Measurements from ENCODE around the gene CALD1. TPM values are rescaled to one million over a fixed set of nuclear protein-coding genes. Genes with fewer than 3 reads are reported as not detected.

Gene CALD1, protein sequence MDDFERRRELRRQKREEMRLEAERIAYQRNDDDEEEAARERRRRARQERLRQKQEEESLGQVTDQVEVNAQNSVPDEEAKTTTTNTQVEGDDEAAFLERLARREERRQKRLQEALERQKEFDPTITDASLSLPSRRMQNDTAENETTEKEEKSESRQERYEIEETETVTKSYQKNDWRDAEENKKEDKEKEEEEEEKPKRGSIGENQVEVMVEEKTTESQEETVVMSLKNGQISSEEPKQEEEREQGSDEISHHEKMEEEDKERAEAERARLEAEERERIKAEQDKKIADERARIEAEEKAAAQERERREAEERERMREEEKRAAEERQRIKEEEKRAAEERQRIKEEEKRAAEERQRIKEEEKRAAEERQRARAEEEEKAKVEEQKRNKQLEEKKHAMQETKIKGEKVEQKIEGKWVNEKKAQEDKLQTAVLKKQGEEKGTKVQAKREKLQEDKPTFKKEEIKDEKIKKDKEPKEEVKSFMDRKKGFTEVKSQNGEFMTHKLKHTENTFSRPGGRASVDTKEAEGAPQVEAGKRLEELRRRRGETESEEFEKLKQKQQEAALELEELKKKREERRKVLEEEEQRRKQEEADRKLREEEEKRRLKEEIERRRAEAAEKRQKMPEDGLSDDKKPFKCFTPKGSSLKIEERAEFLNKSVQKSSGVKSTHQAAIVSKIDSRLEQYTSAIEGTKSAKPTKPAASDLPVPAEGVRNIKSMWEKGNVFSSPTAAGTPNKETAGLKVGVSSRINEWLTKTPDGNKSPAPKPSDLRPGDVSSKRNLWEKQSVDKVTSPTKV
- total RNA-seq: 2.3 and 3.3 TPM in 2 replicates

DNA sequence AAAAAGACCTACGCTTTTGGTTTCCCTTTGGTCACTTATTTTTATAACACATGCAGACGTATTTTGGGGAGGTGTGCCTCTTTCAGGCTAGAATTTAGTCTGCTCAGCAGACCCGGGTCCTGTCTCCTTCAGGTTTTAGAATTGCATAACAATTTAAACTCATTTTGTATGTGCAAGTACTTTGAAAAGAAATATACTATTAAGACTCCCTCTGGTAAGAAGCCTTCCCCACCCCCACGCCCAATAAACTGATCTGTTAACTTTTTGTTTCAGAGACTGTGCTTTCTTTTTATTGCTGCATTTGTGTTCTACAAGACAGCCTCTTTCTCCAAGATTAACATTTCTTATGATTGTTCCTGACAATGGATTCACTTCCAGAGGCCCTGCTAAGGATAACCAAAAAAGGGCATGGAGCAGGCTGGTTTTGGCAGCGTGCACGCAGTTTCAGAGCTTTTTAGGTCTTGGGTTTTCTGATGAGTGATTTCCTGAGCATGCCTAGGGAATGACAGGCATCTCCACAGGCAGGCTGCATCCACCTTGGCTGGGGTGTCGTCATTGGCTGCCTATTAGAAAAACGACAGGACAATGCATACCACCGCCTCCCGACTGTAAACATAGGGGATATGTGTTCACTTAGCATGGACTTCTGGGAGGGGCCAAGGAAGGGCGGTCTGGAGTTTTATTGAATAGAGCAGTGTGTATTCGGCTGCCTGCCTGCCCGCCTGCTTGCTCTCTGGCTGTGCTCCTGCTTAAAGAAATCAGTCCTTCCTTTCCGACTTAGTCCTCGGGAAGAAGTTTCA lies at the start of gene CALD1:
Gene CALD1 (plus strand): TSS at position 694 of the 800 bp plus-strand sequence. CDS start 88,100 bp downstream, outside the sequence.
- H3K27ac Mint-ChIP-seq: no peak within 1 kb of the TSS
- peaks cover 3% of the 10 kb centered on the region for H3K27me3 Mint-ChIP-seq (ENCODE audit: insufficient read depth)
- H3K4me1 Mint-ChIP-seq (ENCODE audit: low read depth): no peaks in the 10 kb centered on the region
- no peaks in the 10 kb centered on the region for H3K9me3 Mint-ChIP-seq
- DNase-seq (ENCODE audit: low spot score): no peak
- no peak within 1 kb of the TSS for H3K4me3 Mint-ChIP-seq
- H3K36me3 Mint-ChIP-seq (ENCODE audit: low read depth): no peaks in the 10 kb centered on the region
- intact Hi-C loops (cut with micrococcal nuclease): no loop called here

DNA sequence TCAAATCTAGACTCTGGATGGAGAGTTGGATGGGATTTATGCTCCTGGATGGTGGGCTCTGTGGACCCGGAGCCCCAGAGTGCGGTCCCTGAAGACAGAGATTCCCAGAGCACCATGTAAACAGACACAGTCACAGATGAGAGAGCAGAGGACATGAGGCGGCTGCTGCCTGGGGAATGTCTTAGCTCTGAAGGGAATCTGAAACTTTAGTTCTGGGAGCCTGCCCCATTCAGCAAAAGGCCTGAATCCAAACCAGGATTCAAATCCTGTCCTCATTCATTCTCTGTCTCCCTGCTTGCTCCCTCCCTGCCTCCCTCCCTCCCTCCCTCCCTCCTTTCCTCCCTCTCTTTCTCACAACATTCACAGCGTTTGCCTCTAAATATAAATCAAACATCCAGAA lies 49.5 kb upstream of the CALD1 start:
- peaks cover 13% of the 10 kb centered on the region for H3K4me1 Mint-ChIP-seq (ENCODE audit: low read depth)
- H3K9me3 Mint-ChIP-seq: peaks cover 4% of the 10 kb centered on the region
- no peak for DNase-seq (ENCODE audit: low spot score)
- H3K36me3 Mint-ChIP-seq (ENCODE audit: low read depth): no peaks in the 10 kb centered on the region
- no peak overlapping the region for H3K27ac Mint-ChIP-seq
- intact Hi-C loops (cut with micrococcal nuclease): loop anchor here (10.0 kb wide), 1 partner anchor 935 kb away; the partner anchor contains the start of gene STMP1
- H3K4me3 Mint-ChIP-seq: no peak overlapping the region
- H3K27me3 Mint-ChIP-seq (ENCODE audit: insufficient read depth): no peaks in the 10 kb centered on the region

DNA sequence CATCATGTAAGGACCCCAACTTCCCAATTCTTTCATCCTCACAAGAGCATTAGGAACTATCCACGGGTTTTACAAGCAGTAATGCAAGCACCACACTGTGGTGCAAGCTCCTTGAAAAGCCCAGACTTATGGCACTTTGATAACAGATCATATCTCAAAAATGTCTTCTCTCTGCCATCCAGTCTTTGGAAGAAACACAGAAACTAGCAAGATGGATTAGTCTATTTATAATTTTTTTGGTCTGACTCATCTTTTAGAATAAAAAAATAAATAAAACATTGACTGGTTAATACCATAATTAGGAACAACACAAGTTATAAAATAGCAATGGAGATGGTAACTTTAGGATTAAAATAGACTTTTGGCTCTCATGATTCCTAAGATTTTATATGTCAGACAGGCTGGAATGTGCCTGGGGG lies 49.0 kb upstream of the CALD1 start:
- no peaks in the 10 kb centered on the region for H3K27me3 Mint-ChIP-seq (ENCODE audit: insufficient read depth)

DNA sequence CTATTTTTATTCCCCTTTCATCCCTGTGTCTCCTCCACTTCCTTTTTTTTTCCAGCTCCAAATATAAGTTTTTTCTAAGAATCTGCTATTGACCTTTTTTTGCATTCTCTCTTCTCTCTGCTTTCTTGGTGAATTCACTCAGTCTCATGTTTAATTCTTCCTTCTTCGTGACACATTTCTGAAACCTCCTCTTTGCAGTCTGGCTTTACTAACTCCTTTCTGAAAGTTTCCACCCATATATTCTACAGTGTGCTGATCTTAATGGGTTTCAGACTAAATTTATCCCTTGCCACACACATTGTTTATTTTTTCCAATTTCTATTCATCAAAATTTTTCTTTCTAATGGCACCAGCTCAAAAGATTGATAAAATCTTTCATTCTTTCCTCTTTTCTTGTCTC lies 47.8 kb upstream of the CALD1 start:
- DNase-seq (ENCODE audit: low spot score): no peak
- Mint-ChIP-seq H3K4me1 (ENCODE audit: low read depth) (peaks cover 19% of the 10 kb centered on the region), H3K27me3 (ENCODE audit: insufficient read depth) (no peaks in the 10 kb centered on the region), H3K4me3 (peak overlapping the region; percentile 4), H3K36me3 (ENCODE audit: low read depth) (no peaks in the 10 kb centered on the region), H3K9me3 (peaks cover 4% of the 10 kb centered on the region), H3K27ac (peak overlapping the region; percentile 84)
- intact Hi-C loops (cut with micrococcal nuclease): loop anchor here (10.0 kb wide), 1 partner anchor 933 kb away; the partner anchor contains the start of gene STMP1

More for the DNA sequence above, 49.0 kb upstream of the CALD1 start:
- peaks cover 4% of the 10 kb centered on the region for H3K9me3 Mint-ChIP-seq
- H3K27ac Mint-ChIP-seq: no peak overlapping the region
- H3K36me3 Mint-ChIP-seq (ENCODE audit: low read depth): no peaks in the 10 kb centered on the region
- H3K4me1 Mint-ChIP-seq (ENCODE audit: low read depth): peaks cover 13% of the 10 kb centered on the region
- DNase-seq (ENCODE audit: low spot score): no peak
- intact Hi-C loops (cut with micrococcal nuclease): loop anchor here (10.0 kb wide), 1 partner anchor 934 kb away; the partner anchor contains the start of gene STMP1
- no peak overlapping the region for H3K4me3 Mint-ChIP-seq

DNA sequence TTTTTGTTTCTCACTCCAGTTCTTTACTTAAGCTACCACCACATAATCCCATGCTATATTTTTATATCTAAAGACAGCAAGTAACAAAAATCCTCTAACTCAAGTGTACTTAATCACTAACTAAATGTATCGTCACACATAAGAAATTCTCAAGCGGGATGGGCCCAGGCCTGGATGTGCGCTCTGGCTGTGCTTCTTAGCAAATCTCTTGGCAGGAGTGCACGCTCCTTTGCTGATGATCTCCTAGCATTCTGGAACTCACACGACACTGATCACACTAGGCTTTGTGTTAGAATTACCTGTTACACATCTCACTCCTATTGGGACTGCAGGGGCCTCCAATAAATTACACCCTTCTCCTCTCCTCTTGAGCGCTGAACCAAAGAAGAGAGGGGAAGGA lies 46.7 kb upstream of the CALD1 start:
- H3K9me3 Mint-ChIP-seq: peaks cover 4% of the 10 kb centered on the region
- no peak overlapping the region for H3K4me3 Mint-ChIP-seq
- peaks cover 25% of the 10 kb centered on the region for H3K4me1 Mint-ChIP-seq (ENCODE audit: low read depth)
- no peak overlapping the region for H3K27ac Mint-ChIP-seq
- intact Hi-C loops (cut with micrococcal nuclease): loop anchor here (10.0 kb wide), 1 partner anchor 932 kb away; the partner anchor contains the start of gene STMP1
- DNase-seq (ENCODE audit: low spot score): no peak
- H3K27me3 Mint-ChIP-seq (ENCODE audit: insufficient read depth): no peaks in the 10 kb centered on the region
- H3K36me3 Mint-ChIP-seq (ENCODE audit: low read depth): no peaks in the 10 kb centered on the region

DNA sequence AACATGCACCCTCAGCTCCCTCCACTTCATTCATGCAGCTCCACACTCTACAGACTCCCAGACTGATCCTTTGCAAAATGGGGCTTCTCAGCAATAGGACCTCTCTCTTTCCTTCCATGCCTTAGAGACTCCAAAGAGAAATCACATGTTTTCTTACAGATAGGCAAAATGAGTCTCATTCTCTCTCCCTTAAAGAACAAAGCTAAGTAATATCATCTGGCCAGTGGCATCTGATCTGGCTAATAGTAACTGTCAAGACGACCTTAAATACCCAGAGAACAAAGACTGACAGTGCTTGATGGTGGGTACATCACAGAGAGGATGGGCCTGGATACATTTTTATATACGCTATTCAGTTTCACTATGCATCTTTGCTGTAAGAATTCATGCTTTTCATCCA lies 43.1 kb upstream of the CALD1 start:
- no peak for DNase-seq (ENCODE audit: low spot score)
- H3K27me3 Mint-ChIP-seq (ENCODE audit: insufficient read depth): peaks cover 4% of the 10 kb centered on the region
- H3K27ac Mint-ChIP-seq: no peak overlapping the region
- H3K9me3 Mint-ChIP-seq: no peaks in the 10 kb centered on the region
- peaks cover 30% of the 10 kb centered on the region for H3K4me1 Mint-ChIP-seq (ENCODE audit: low read depth)
- H3K36me3 Mint-ChIP-seq (ENCODE audit: low read depth): no peaks in the 10 kb centered on the region
- no peak overlapping the region for H3K4me3 Mint-ChIP-seq
- intact Hi-C loops (cut with micrococcal nuclease): loop anchor here (10.0 kb wide), 1 partner anchor 928 kb away; the partner anchor contains the start of gene STMP1

DNA sequence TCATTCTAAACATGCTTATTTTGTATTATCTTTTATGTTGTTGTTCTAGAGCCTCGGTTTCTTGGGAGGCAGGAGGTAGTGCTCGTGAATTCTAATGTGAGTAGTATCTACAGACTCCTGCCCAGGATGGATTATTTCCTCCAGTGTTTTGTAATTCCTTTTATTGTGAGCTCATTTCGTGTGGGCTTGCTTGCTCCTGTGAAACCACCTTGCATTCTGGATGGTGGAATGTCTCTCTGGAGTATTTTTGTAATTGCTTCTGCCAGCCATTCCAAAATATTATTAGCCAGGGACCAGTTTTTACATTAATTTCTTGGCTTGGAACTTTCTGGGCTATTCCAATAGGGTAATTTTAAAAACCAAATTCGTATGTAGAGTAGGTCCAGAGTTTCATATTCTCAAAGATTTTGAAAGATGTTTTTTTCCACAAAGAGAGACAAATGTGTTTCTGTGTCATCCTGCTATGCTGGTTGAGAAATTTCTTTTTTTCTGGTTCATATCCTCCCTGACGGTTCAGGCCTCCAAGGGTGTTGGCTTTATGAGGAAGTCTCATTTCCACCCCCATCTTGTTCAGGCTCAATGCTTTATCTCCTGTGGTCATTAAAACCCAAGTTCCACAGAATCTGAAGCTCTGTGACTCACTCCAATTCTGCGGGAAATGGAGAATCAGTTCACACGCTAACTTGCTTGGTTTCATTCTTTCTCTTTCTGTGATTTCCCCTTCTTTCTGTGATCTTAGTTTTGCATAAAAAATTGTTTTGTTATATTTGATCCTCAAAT lies 41.7 kb upstream of the CALD1 start:
- peak; percentile 5 for DNase-seq (ENCODE audit: low spot score)
- peaks cover 4% of the 10 kb centered on the region for H3K27me3 Mint-ChIP-seq (ENCODE audit: insufficient read depth)
- no peak overlapping the region for H3K4me3 Mint-ChIP-seq
- peaks cover 22% of the 10 kb centered on the region for H3K4me1 Mint-ChIP-seq (ENCODE audit: low read depth)
- intact Hi-C loops (cut with micrococcal nuclease): loop anchor here (1.0 to 10.0 kb wide), 8 partner anchors 13 to 927 kb away; partner anchors contain the start of genes AKR1B1, BPGM and STMP1
- peak overlapping the region; percentile 80 for H3K27ac Mint-ChIP-seq
- no peaks in the 10 kb centered on the region for H3K9me3 Mint-ChIP-seq
- no peaks in the 10 kb centered on the region for H3K36me3 Mint-ChIP-seq (ENCODE audit: low read depth)

DNA sequence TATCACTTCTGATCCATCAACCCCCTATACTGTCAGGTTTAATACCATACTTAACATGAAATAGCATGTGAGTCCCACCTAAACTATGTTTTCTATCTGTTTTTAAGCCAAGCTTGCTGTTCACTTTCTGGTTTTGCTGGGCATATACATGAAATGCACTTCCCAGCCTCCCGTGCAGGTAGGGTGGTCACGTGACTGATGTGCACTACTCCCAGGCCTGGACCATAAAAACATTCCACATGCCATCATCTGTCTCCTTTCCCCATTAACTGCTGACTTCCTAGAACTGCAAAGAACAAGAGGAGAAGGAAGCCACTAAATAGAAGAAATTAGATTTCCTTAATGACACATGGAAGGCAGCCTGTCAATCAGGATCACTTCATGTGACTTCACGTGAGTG lies 40.1 kb upstream of the CALD1 start:
- intact Hi-C loops (cut with micrococcal nuclease): loop anchor here (2.0 to 10.0 kb wide), 3 partner anchors 125 to 925 kb away; partner anchors contain the start of genes AKR1B1 and STMP1
- Mint-ChIP-seq H3K27me3 (ENCODE audit: insufficient read depth) (peaks cover 4% of the 10 kb centered on the region), H3K27ac (no peak overlapping the region)

DNA sequence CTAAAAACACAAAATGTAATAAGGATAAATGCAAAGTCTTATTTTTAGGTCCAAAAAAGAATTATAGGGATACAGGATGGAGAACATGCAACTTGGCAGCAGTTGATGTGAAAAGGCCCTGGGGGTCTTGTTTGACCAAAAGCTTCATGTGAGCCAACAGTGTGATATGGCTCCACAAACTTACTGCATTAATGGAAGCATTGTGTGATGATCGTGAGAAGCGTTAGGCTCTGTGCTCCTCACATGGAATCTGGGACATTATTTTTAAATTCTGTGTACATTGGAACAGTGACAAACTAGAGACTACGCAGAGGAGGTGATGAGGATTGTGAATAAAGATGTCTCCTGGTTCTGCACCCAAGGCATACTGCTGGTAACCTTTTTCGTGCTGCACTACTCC lies 39.1 kb upstream of the CALD1 start:
- peaks cover 22% of the 10 kb centered on the region for H3K4me1 Mint-ChIP-seq (ENCODE audit: low read depth)

More for the DNA sequence above, 40.1 kb upstream of the CALD1 start:
- Mint-ChIP-seq H3K4me3 (no peak overlapping the region), H3K36me3 (ENCODE audit: low read depth) (no peaks in the 10 kb centered on the region), H3K9me3 (no peaks in the 10 kb centered on the region), H3K4me1 (ENCODE audit: low read depth) (peaks cover 22% of the 10 kb centered on the region)
- DNase-seq (ENCODE audit: low spot score): no peak

DNA sequence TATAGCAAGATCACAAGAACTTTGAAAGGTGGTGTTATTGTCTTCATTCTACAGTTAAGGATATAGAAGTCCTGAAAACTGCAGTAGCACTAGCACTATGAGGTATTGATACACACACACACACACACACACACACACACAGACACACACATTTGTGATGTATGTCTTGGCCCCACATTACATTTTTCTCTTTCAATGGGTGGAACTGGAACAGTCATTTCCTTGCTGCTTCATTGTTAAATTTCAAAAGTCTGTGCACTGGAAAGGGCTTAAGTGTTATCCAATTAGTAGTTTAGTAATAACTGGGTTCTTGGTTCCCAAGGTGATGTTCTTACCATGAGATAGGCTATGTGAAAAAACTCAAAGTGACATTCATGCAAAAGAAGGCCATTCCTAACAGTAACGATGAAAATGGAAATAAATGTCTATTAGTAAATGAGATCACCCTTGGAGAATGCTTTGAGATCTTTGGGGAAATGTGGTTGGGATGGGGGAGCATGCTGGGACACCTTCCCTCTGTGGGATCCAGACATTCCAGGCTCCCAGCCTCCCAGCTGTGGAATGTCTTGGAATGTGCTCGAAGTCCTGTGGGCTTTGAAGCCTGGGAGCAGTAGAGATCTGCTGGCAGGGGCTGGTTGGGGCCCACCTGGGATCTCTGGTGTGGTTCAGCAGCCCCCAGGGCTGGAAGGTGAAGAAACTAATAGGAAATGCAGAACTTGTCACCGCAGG lies 37.4 kb upstream of the CALD1 start:
- H3K4me3 Mint-ChIP-seq: no peak overlapping the region
- DNase-seq (ENCODE audit: low spot score): no peak
- H3K4me1 Mint-ChIP-seq (ENCODE audit: low read depth): peaks cover 17% of the 10 kb centered on the region
- H3K9me3 Mint-ChIP-seq: no peaks in the 10 kb centered on the region
- H3K27me3 Mint-ChIP-seq (ENCODE audit: insufficient read depth): peaks cover 6% of the 10 kb centered on the region
- H3K27ac Mint-ChIP-seq: no peak overlapping the region
- intact Hi-C loops (cut with micrococcal nuclease): no loop called here
- no peaks in the 10 kb centered on the region for H3K36me3 Mint-ChIP-seq (ENCODE audit: low read depth)

More for the DNA sequence above, 39.1 kb upstream of the CALD1 start:
- H3K4me3 Mint-ChIP-seq: no peak overlapping the region
- H3K9me3 Mint-ChIP-seq: no peaks in the 10 kb centered on the region
- DNase-seq (ENCODE audit: low spot score): no peak
- no peak overlapping the region for H3K27ac Mint-ChIP-seq
- no peaks in the 10 kb centered on the region for H3K36me3 Mint-ChIP-seq (ENCODE audit: low read depth)
- peaks cover 4% of the 10 kb centered on the region for H3K27me3 Mint-ChIP-seq (ENCODE audit: insufficient read depth)
- intact Hi-C loops (cut with micrococcal nuclease): no loop called here

DNA sequence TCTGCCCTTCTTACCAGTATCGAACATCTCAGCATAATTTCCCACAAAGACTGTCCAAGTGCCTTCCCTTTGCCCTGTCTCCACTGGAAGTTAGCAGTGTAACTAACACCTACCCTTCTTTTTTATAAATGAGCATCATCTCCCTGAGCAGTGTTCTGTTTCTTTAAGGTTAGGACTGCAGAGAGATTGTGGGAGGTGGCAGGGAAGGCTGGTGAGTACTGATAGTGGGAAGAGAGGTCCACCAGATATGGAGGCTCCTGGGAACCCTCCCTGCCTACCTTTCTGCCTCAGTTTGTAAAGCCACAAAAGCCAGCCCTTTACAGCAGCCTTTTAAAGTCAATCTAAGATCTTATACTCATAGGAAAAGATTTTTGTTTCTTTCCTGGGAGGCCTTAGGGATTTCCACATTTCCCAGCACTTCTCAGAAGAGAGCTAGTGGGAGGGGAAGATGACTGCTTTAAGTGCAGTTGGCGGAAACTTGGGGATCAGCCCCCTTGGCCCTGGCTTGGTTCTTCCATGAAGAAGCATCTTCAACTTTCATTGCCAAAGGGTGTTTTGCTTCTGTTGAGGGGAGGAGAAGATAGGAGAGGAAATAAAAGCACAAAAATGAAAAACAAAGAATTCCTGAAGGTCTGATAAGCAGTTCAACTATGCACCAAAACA lies 36.6 kb upstream of the CALD1 start:
- Mint-ChIP-seq H3K4me3 (no peak overlapping the region), H3K4me1 (ENCODE audit: low read depth) (peaks cover 10% of the 10 kb centered on the region), H3K27ac (no peak overlapping the region), H3K36me3 (ENCODE audit: low read depth) (no peaks in the 10 kb centered on the region), H3K27me3 (ENCODE audit: insufficient read depth) (peaks cover 6% of the 10 kb centered on the region), H3K9me3 (no peaks in the 10 kb centered on the region)
- DNase-seq (ENCODE audit: low spot score): no peak
- intact Hi-C loops (cut with micrococcal nuclease): no loop called here
